Measurements from ENCODE around the gene KHDC3L.

GRCh38 chr6:73325656-73326055 lies 36.8 kb upstream of the KHDC3L start:
- no peak for TF ChIP-seq EZH2 (IDR thresholded peaks at IDR 0.05; ENCODE audit: insufficient read depth, poor library complexity, severe bottlenecking)
- no peak for TF ChIP-seq EZH2phosphoT487 (IDR thresholded peaks at IDR 0.05; ENCODE audit: insufficient read depth, low read depth)

All from GM23248 (cell line).